WTC11 (cell line): ENCODE results near the gene UFSP2.

Experiments used
- CREB1 ChIP-seq: sonication (generic); formaldehyde crosslinking; IDR thresholded peaks from 2 replicates; pipeline ENCODE4 v1.8.0; 2023; ENCODE audit warnings: mild to moderate bottlenecking, missing genetic modification reagents
- ELF4 ChIP-seq: sonication (generic); formaldehyde crosslinking; IDR thresholded peaks from 2 replicates; pipeline ENCODE4 v1.8.1; 2022; ENCODE audit warnings: low read depth, mild to moderate bottlenecking, moderate library complexity, missing genetic modification reagents
- PRRX2 ChIP-seq: fragments of 250-450 bp; sonication (Bioruptor Pico); IDR thresholded peaks from 2 replicates; pipeline ENCODE4 v1.8.0; 2021; ENCODE audit warnings: mild to moderate bottlenecking
- ZNF121 ChIP-seq: sonication (generic); formaldehyde crosslinking; IDR thresholded peaks from 2 replicates; pipeline ENCODE4 v1.8.0; 2023; ENCODE audit warnings: missing genetic modification reagents
- TF ChIP-seq, protein P1 (sequence below): fragments of 200-600 bp; IDR thresholded peaks from 2 replicates; pipeline ENCODE4 v1.8.0; 2022; ENCODE audit warnings: antibody characterized with exemption
- TF ChIP-seq, protein P2 (sequence below): sonication (generic); formaldehyde crosslinking; conservative IDR thresholded peaks from 2 replicates; pipeline ENCODE4 v1.8.1; 2022; ENCODE audit warnings: mild to moderate bottlenecking, missing genetic modification reagents
- TF ChIP-seq, protein P3 (sequence below): fragments of 250-450 bp; sonication (Bioruptor Pico); conservative IDR thresholded peaks from 2 replicates; pipeline ENCODE4 v1.9.0; 2021; ENCODE audit warnings: mild to moderate bottlenecking

DNA sequence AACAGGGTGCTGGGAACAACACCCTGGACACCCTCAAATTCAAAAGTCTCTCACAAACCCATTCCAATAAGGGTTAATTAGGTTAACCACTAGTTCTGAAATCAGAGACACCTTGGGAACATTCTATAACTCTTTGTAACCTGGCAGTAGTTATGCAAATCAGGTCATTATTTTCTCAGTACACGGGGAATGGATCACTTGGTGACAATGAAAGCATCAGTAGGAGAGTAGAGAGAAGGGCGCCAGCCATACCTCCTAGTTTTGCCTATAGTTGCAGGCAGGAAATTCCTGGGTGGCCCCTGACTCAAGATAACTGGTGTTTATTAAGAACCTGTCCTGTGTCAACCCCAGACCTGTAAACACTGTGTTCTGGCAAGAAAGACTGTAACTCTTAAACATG lies 43.2 kb upstream of the UFSP2 start:
- TF ChIP-seq, protein P1, sequence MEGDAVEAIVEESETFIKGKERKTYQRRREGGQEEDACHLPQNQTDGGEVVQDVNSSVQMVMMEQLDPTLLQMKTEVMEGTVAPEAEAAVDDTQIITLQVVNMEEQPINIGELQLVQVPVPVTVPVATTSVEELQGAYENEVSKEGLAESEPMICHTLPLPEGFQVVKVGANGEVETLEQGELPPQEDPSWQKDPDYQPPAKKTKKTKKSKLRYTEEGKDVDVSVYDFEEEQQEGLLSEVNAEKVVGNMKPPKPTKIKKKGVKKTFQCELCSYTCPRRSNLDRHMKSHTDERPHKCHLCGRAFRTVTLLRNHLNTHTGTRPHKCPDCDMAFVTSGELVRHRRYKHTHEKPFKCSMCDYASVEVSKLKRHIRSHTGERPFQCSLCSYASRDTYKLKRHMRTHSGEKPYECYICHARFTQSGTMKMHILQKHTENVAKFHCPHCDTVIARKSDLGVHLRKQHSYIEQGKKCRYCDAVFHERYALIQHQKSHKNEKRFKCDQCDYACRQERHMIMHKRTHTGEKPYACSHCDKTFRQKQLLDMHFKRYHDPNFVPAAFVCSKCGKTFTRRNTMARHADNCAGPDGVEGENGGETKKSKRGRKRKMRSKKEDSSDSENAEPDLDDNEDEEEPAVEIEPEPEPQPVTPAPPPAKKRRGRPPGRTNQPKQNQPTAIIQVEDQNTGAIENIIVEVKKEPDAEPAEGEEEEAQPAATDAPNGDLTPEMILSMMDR = no peak
- TF ChIP-seq, protein P2, sequence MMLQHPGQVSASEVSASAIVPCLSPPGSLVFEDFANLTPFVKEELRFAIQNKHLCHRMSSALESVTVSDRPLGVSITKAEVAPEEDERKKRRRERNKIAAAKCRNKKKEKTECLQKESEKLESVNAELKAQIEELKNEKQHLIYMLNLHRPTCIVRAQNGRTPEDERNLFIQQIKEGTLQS = no peak
- TF ChIP-seq CREB1 (CRISPR knock-in tag) (no peak), ELF4 (CRISPR knock-in tag) (no peak), ZNF121 (CRISPR knock-in tag) (no peak), PRRX2 (CRISPR knock-in tag) (no peak)
- TF ChIP-seq, protein P3, sequence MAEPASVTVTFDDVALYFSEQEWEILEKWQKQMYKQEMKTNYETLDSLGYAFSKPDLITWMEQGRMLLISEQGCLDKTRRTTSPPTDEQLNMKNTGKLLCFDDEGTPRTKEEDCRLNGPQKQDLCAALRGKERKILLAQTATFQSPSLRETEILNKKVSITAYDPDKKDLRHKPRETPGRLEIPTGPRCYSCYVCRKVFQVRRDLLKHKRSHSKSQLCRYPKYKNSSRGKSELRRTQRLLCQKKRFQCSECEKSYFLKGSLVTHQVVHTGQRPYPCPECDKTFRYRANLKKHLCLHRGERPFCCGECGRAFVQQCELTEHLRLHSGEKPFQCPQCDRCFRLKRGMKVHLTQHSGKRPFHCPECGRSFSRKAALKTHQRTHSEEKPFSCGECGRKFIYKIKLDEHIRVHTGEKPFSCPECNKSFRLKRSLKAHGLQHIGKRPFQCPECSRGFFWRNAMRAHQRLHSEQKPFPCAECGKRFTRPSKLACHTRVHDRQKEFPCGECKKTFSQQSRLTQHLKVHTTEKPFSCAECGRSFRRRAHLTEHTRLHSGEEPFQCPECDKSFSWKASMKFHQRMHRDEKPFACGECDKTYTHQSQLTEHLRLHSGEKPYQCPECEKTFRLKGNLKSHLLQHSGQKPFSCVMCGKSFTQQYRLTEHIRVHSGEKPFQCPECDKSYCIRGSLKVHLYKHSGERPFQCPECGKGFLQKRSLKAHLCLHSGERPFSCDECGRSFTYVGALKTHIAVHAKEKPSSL (CRISPR knock-in tag) = no peak
